Measurements from ENCODE around the gene ZCCHC10.
"Not testable (repeated sequence)": the region's sequence is repeated elsewhere in the genome, so short reads cannot be mapped to it uniquely, and the experiment has no call there.

The ZCCHC10 gene

DNA sequence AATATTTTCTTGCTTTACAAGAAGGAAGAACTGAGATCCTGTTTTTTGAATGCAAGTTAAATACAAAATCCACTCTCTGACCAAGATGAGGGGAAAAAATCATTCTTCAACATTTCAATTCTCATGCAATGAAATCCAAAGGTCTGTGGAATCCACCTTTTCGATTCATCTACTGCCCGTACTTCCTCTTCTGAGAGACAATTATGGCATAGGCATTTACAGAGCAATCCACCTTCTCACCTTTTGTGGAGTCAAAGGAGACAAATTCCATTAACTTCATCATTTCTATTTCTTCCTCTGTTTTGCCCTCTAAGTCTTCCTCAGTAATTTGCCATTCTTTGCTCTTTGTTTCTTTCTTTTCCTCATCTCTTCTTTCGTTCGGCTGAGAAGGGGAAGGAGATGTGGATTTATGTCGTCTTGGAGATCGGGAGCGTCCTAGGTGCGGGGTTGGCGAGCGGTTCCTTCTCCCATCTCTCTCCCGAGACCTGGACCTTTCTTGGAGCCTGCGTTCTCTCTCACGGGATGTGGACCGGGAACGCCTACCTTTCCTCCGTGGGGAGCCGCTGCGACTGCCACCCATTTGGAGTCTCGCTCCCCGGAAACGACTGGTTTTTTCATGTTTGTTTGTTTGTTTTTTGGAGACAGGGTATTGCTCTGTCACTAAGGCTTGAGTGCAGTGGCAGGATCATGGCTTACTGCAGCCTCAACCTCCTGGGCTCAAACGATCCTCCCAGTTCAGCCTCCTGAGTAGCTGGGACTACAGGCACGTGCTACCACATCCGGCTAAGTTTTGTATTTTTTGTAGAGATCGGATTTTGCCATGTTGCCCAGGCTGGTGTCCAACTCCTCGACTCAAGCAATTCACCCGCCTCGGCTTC is 38.6 kb downstream of the ZCCHC10 start:
- Histone ChIP-seq H3K27me3 (no peaks in the 10 kb centered on the region), H3K9me3 (no peaks in the 10 kb centered on the region), H3K4me3 (ENCODE audit: low read depth, low read length) (no peak overlapping the region), H3K4me1 (no peaks in the 10 kb centered on the region), H3K36me3 (no peaks in the 10 kb centered on the region)
- no peak for DNase-seq
- TF ChIP-seq, protein P1, sequence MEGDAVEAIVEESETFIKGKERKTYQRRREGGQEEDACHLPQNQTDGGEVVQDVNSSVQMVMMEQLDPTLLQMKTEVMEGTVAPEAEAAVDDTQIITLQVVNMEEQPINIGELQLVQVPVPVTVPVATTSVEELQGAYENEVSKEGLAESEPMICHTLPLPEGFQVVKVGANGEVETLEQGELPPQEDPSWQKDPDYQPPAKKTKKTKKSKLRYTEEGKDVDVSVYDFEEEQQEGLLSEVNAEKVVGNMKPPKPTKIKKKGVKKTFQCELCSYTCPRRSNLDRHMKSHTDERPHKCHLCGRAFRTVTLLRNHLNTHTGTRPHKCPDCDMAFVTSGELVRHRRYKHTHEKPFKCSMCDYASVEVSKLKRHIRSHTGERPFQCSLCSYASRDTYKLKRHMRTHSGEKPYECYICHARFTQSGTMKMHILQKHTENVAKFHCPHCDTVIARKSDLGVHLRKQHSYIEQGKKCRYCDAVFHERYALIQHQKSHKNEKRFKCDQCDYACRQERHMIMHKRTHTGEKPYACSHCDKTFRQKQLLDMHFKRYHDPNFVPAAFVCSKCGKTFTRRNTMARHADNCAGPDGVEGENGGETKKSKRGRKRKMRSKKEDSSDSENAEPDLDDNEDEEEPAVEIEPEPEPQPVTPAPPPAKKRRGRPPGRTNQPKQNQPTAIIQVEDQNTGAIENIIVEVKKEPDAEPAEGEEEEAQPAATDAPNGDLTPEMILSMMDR (IDR thresholded peaks at IDR 0.05; ENCODE audit: low read depth, low read length) = no peak

DNA sequence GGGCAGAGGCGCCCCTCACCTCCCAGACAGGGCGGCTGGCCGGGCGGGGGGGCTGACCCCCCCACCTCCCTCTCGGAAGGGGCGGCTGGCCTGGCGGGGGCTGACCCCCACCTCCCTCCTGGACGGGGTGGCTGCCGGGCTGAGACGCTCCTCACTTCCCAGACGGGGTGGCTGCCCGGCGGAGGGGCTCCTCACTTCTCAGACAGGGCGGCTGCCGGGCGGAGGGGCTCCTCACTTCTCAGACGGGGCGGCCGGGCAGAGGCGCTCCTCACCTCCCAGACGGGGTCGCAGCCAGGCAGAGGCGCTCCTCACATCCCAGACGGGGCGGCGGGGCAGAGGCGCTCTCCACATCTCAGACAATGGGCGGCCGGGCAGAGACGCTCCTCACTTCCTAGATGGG is 43.4 kb downstream of the ZCCHC10 start:
- DNase-seq; H3K27me3 ChIP-seq; H3K4me3 ChIP-seq (ENCODE audit: low read depth, low read length); H3K4me1 ChIP-seq; H3K36me3 ChIP-seq; H3K9me3 ChIP-seq: not testable (repeated sequence)

DNA sequence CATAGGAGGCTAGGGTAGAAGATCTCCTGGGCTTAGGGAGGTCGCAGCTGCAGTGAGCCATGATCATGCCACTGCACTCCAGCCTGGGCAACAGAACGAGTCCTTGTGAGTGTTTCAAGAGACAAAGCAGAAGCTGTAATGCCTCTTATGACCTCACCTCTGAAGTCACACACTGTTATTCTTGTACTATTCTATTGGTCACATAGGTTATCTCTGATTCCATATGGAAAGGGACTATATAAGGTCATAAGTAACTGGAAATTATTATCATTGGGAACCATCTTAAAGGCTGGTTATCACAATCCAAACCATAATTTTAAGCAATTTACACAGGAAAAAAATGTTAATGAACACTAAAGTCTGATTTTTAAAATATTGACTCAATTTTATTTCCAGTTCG is 45.1 kb downstream of the ZCCHC10 start:
- Histone ChIP-seq H3K36me3 (no peaks in the 10 kb centered on the region), H3K27me3 (no peaks in the 10 kb centered on the region), H3K9me3 (no peaks in the 10 kb centered on the region), H3K4me1 (no peaks in the 10 kb centered on the region), H3K4me3 (ENCODE audit: low read depth, low read length) (no peak overlapping the region)
- TF ChIP-seq, protein P1 (IDR thresholded peaks at IDR 0.05; ENCODE audit: low read depth, low read length) = no peak
- DNase-seq = no peak

DNA sequence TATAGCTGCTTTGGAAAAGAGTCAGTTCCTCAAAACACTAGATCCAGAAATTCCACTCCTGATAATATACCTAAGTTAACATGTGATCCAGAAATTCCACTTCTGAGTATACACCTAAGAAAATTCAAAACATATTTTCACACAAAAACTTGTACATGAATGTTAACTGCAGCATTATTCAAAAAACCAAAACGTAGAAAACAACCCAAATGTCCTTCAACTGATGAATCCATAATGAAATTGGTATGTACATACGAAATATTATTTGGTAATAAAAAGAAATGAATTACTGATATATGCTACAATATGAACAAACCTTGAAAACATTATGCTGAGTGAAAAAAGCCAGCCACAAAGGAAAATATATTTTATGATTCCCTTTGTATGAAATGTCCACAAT is 46.4 kb downstream of the ZCCHC10 start:
- no peak overlapping the region for H3K4me3 ChIP-seq (ENCODE audit: low read depth, low read length)
- H3K4me1 ChIP-seq = no peaks in the 10 kb centered on the region
- H3K36me3 ChIP-seq = no peaks in the 10 kb centered on the region
- H3K9me3 ChIP-seq = no peaks in the 10 kb centered on the region
- DNase-seq = no peak
- H3K27me3 ChIP-seq = no peaks in the 10 kb centered on the region
- TF ChIP-seq, protein P1 (IDR thresholded peaks at IDR 0.05; ENCODE audit: low read depth, low read length) = no peak

DNA sequence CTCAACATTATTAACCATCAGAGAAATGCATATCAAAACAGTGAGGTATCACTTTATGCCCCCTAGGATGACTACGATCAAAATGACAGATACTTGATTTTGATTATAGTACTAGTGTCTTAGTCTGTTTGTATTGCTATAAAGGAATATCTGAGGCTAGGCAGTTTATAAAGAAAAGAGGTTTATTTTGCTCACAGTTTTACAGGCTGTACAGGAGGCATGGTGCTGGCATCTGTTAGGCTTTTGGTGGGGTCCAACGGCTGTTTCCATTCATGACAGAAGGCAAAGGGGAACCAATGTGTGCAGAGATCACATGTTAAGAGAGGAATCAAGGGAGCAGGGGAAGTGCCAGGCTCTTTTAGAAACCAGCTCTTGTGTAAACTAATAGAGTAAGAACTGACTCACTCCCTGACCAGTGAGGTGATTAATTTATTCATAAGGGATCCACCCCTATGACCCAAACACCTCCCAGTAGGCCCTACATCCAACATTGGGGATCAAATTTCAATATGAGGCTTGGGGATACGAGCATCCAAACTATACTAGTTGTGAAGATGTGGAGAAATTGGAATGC is 46.9 kb downstream of the ZCCHC10 start:
- no peak for DNase-seq
- H3K36me3 ChIP-seq = no peaks in the 10 kb centered on the region
- TF ChIP-seq, protein P1 (IDR thresholded peaks at IDR 0.05; ENCODE audit: low read depth, low read length) = no peak
- no peaks in the 10 kb centered on the region for H3K9me3 ChIP-seq
- no peaks in the 10 kb centered on the region for H3K27me3 ChIP-seq
- H3K4me3 ChIP-seq (ENCODE audit: low read depth, low read length) = no peak overlapping the region
- no peaks in the 10 kb centered on the region for H3K4me1 ChIP-seq

DNA sequence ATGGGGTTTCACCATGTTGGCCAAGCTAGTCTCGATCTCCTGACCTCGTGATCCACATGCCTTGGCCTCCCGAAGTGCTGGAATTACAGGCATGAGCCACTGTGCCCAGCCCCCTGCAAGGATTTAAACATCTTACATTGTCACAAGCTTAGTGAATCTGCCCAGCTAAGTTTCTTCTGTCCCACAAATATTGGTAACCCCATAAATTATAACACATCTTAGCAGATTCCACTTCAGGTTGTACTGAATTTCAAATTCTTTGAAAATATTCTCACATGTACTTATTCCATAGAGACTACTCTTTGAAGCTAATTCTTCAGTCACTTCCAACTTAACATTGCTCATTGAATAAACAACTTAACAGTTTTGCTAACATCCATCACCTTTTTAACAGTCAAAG is 49.5 kb downstream of the ZCCHC10 start:
- TF ChIP-seq, protein P1 (IDR thresholded peaks at IDR 0.05; ENCODE audit: low read depth, low read length) = no peak
- no peaks in the 10 kb centered on the region for H3K9me3 ChIP-seq
- no peak overlapping the region for H3K4me3 ChIP-seq (ENCODE audit: low read depth, low read length)
- no peaks in the 10 kb centered on the region for H3K27me3 ChIP-seq
- H3K36me3 ChIP-seq = no peaks in the 10 kb centered on the region
- DNase-seq = no peak
- no peaks in the 10 kb centered on the region for H3K4me1 ChIP-seq

DNA sequence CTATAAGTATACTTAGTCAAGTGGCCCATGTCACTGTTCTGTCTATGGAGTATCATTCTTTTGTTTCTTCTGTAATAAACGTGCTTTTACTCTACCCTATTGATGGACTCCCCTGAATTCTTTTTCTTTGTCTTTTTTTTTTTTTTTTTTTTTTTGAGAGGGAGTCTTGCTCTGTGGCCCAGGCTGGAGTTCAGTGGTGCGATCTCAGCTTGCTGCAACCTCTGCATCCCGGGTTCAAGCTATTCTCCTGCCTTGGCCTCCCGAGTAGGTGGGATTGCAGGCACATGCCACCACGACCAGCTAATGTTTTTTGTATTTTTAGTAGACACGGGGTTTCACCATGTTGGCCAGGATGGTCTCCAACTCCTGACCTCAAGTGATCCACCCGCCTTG is 53.9 kb downstream of the ZCCHC10 start:
- not testable (repeated sequence) for H3K9me3 ChIP-seq; H3K4me1 ChIP-seq; H3K4me3 ChIP-seq (ENCODE audit: low read depth, low read length); DNase-seq; H3K27me3 ChIP-seq; H3K36me3 ChIP-seq
